ENCODE measurements around the gene HLA-DMB.

HLA-DMB gene

GRCh38 chr6:32968093-32968866 lies 27.5 kb upstream of the HLA-DMB start, which contains the start of gene BRD2:
BRD2 (plus strand) TSS chr6:32968594; CDS start chr6:32972899, 4,305 bp downstream.
- DNase-seq (ENCODE audit: insufficient read length, low spot score) (peak; percentile 75), FAIRE-seq (no peak)
- TF ChIP-seq POLR2A (IDR thresholded peaks at IDR 0.05; ENCODE audit: low read depth, low read length), result no peak; the same call in 1 of the 2 replicates

DNA sequence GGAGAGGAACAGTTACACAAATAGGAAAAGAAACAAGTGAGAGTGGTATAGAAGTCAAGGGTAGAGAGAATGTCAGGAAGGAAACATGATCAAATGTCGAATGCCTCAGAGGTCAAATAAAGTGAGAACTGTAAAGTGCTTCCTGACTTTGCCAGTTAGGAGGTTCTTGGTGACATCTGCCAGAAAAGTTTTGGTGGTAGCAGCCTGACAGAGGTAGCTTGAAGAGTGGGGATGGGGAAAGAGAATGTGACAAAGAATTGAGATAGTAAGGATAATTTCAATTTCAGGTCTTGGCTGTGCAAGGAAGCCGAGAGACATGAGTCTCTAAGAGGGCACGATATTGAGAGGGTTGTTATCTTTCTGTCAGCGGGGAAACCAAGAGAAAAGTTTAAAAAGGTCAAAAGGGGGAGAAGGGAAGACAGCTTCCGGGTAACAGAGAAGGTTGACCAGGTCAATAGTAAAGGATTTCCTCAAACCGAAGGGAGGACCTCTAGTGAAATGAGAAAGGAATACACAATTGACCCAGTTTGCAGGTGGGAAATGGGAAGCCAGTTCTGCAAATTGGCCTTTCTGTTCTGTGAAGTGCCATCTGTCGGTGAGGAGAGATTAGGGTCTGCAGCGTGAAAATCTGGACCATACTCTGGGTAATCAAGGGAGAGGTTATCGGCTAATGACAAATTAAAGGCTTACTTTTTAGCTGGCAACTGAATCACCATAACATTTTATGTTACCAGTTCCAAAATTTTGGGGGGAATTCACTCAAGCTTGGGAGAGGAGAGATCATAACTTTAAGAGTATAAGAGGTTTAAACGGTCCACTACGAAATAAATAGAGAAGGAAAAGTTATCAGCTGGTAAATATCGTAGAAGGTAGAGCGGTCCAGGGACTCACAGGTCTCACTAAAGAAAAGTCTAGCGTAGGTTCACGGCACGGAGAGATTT lies 26.6 kb upstream of the HLA-DMB start:
- TF ChIP-seq POLR2A (IDR thresholded peaks at IDR 0.05; ENCODE audit: low read depth, low read length), result no peak
- peak; percentile 20 for FAIRE-seq
- no peak for DNase-seq (ENCODE audit: insufficient read length, low spot score)

GRCh38 chr6:32964776-32965175 lies 23.9 kb upstream of the HLA-DMB start:
- no peak for FAIRE-seq
- no peak for TF ChIP-seq POLR2A (IDR thresholded peaks at IDR 0.05; ENCODE audit: low read depth, low read length)
- no peak for DNase-seq (ENCODE audit: insufficient read length, low spot score)

GRCh38 chr6:32963866-32964265 lies 23.0 kb upstream of the HLA-DMB start:
- no peak for TF ChIP-seq POLR2A (IDR thresholded peaks at IDR 0.05; ENCODE audit: low read depth, low read length)
- no peak for DNase-seq (ENCODE audit: insufficient read length, low spot score)
- FAIRE-seq, result no peak

- no peak for FAIRE-seq
- DNase-seq (ENCODE audit: insufficient read length, low spot score), result no peak
- no peak for TF ChIP-seq POLR2A (IDR thresholded peaks at IDR 0.05; ENCODE audit: low read depth, low read length)
Observed at GRCh38 chr6:32962213-32962826, 21.5 kb upstream of the HLA-DMB start.

GRCh38 chr6:32960563-32960962 lies 19.7 kb upstream of the HLA-DMB start:
- DNase-seq (ENCODE audit: insufficient read length, low spot score), result no peak
- TF ChIP-seq POLR2A (IDR thresholded peaks at IDR 0.05; ENCODE audit: low read depth, low read length), result no peak
- no peak for FAIRE-seq

GRCh38 chr6:32956176-32956575 lies 15.3 kb upstream of the HLA-DMB start:
- FAIRE-seq, result no peak
- no peak for DNase-seq (ENCODE audit: insufficient read length, low spot score)
- TF ChIP-seq POLR2A (IDR thresholded peaks at IDR 0.05; ENCODE audit: low read depth, low read length), result no peak

DNA sequence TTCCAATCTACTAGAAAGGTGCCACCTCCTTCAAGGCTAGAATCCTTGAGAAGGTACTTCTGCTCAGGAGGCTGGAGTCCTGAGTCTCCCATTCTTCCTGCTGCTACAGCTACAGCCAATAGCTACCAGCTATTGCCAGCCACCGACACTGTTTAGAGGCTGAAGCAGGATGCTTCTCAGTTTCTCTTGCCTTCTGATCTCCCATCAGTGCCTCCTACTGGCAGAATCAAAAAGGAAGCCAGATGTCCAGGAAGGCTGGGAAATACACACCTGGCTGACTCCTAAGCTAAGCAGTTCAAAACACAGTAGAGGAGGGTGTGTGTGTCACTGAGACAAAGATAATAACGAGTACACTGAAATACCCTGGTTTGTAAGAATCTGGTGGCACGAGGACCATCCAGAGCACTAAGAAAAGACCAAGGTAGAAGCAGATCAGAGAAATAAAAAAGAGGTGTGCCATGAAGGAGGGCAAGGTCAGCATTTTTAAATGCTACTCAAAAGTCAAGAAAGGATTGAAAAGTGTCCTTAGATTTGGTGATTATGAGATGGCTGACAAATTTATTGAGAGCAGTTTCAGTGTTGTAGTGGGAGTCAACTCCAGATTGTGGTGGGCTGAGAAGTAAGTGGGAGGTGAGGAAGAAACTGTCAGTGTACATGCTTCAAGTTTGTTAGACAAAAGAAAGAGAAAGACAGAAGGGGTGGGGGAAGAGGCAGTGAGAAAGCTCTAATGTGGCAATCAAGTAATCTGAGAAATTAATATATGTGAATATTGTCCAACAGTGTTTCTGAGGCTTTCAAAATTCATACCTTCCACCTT lies 14.4 kb upstream of the HLA-DMB start:
- no peak for FAIRE-seq
- no peak for TF ChIP-seq POLR2A (IDR thresholded peaks at IDR 0.05; ENCODE audit: low read depth, low read length)
- no peak for DNase-seq (ENCODE audit: insufficient read length, low spot score)

GRCh38 chr6:32954267-32954666 lies 13.4 kb upstream of the HLA-DMB start:
- no peak for DNase-seq (ENCODE audit: insufficient read length, low spot score)
- TF ChIP-seq POLR2A (IDR thresholded peaks at IDR 0.05; ENCODE audit: low read depth, low read length), result no peak
- no peak for FAIRE-seq

DNA sequence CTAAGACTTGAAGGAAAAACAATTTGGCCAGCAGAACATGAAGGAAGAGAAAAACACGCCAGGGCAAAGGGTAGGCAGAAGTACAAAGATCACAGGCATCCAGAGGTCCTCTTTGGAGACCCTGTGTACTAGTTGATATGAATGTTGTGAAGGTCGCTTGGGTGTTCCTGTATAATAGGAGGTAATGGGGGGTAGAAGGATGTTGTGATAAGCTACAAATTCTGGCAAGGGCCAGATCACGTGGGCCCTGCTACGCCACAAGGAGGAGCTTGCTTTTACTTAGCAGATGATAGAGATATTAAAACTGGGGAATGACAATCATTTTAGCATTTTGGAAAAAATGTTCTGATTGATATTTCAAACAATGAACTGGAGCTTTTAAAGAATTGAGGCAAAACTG lies 12.9 kb upstream of the HLA-DMB start:
- TF ChIP-seq POLR2A (IDR thresholded peaks at IDR 0.05; ENCODE audit: low read depth, low read length), result no peak
- FAIRE-seq, result no peak
- DNase-seq (ENCODE audit: insufficient read length, low spot score), result no peak

- DNase-seq (ENCODE audit: insufficient read length, low spot score) (peak; percentile 71), FAIRE-seq (peak; percentile 95)
- TF ChIP-seq POLR2A (IDR thresholded peaks at IDR 0.05; ENCODE audit: low read depth, low read length), result no peak
Observed at GRCh38 chr6:32952817-32953739, 12.2 kb upstream of the HLA-DMB start, which contains the start of gene HLA-DMA. HLA-DMA (minus strand) TSS chr6:32953097; CDS start chr6:32953036, 61 bp downstream.

- DNase-seq (ENCODE audit: insufficient read length, low spot score) (no peak), FAIRE-seq (no peak)
- TF ChIP-seq POLR2A (IDR thresholded peaks at IDR 0.05; ENCODE audit: low read depth, low read length), result no peak
Observed at GRCh38 chr6:32950449-32950848, 9.6 kb upstream of the HLA-DMB start.
